HEK293 (cell line): ENCODE measurements around the gene IGSF21.

ENCODE experiments used
- CTCF ChIA-PET: fragments of 350-600 bp; formaldehyde crosslinking; extraction: SDS; loops from one replicate; lab custom pipeline; 2021; ENCODE audit warnings: antibody characterized with exemption; lab: Yijun Ruan, JAX
- POLR2A ChIA-PET: fragments of 300-600 bp; formaldehyde crosslinking; extraction: SDS; loops from one replicate; lab custom pipeline; 2020; ENCODE audit warnings: antibody characterized with exemption, inconsistent platforms; lab: Yijun Ruan, JAX
- H3K27ac ChIP-seq: fragments of 200-500 bp; sonication (Bioruptor generic); 2 replicates; pipeline ENCODE4 v1.5.1; 2014; ENCODE audit warnings: low read depth, low read length, control low read depth, inconsistent platforms; ENCODE audit errors: extremely low read depth
- H3K36me3 ChIP-seq, 2 experiments: fragments of 200-500 bp in 1 of 2; sonication (Bioruptor generic) in 1 of 2; 1 replicate in 1 of 2; 2 replicates in 1 of 2; pipeline ENCODE4 v1.5.1; 2014 to 2017; ENCODE audit warnings: inconsistent platforms in 2 of 2, low read length in 2 of 2; ENCODE audit not compliant: control insufficient read depth in 2 of 2, insufficient read depth in 1 of 2
- H3K4me1 ChIP-seq: fragments of 200-500 bp; sonication (Bioruptor generic); 2 replicates; pipeline ENCODE4 v1.5.1; 2014; ENCODE audit warnings: mild to moderate bottlenecking, low read length, inconsistent platforms; ENCODE audit not compliant: control insufficient read depth, insufficient read depth
- H3K4me3 ChIP-seq: 2 replicates; pipeline ENCODE4 v1.5.1; 2011; ENCODE audit warnings: low read depth, mild to moderate bottlenecking, control low read depth, low read length, moderate library complexity
- H3K9me3 ChIP-seq: fragments of 200-500 bp; sonication (Bioruptor generic); 2 replicates; pipeline ENCODE4 v1.5.1; 2014; ENCODE audit warnings: low read depth, low read length, inconsistent platforms; ENCODE audit not compliant: control insufficient read depth, insufficient read depth
- EGR2 ChIP-seq: fragments of 450-650 bp; formaldehyde crosslinking; IDR thresholded peaks from 2 replicates; pipeline ENCODE4 v1.5.1; 2016; ENCODE audit warnings: low read depth, missing biosample characterization, missing genetic modification characterization
- GFI1B ChIP-seq: fragments of 450-650 bp; formaldehyde crosslinking; IDR thresholded peaks from 2 replicates; pipeline ENCODE4 v1.5.1; 2016; ENCODE audit warnings: missing biosample characterization, missing genetic modification characterization
- GLI2 ChIP-seq: fragments of 450-650 bp; formaldehyde crosslinking; IDR thresholded peaks from 2 replicates; pipeline ENCODE4; 2017; ENCODE audit warnings: missing biosample characterization, missing genetic modification characterization, low read depth, borderline replicate concordance
- PBX3 ChIP-seq: sonication (generic); formaldehyde crosslinking; IDR thresholded peaks from 2 replicates; pipeline ENCODE4 v1.8.1; 2022; ENCODE audit warnings: mild to moderate bottlenecking, moderate library complexity, missing genetic modification reagents
- SCRT1 ChIP-seq: fragments of 450-650 bp; formaldehyde crosslinking; IDR thresholded peaks from 2 replicates; pipeline ENCODE4 v1.5.1; 2016; ENCODE audit warnings: missing biosample characterization, missing genetic modification characterization, borderline replicate concordance
- WT1 ChIP-seq: fragments of 450-650 bp; formaldehyde crosslinking; IDR thresholded peaks from 2 replicates; pipeline ENCODE4 v1.5.1; 2016; ENCODE audit warnings: missing biosample characterization, missing genetic modification characterization
- ZFHX2 ChIP-seq: fragments of 450-650 bp; formaldehyde crosslinking; conservative IDR thresholded peaks from 2 replicates; pipeline ENCODE4 v1.5.1; 2016; ENCODE audit warnings: missing biosample characterization, missing genetic modification characterization
- ZNF132 ChIP-seq: fragments of 450-650 bp; formaldehyde crosslinking; IDR thresholded peaks from 2 replicates; pipeline ENCODE4 v1.5.1; 2017; ENCODE audit warnings: missing biosample characterization, missing genetic modification characterization, borderline replicate concordance
- ZNF248 ChIP-seq: fragments of 450-650 bp; formaldehyde crosslinking; IDR thresholded peaks from 2 replicates; pipeline ENCODE4 v1.5.1; 2017; ENCODE audit warnings: missing biosample characterization, missing genetic modification characterization
- ZNF416 ChIP-seq: fragments of 450-650 bp; formaldehyde crosslinking; IDR thresholded peaks from 2 replicates; pipeline ENCODE4 v1.5.1; 2016; ENCODE audit warnings: missing biosample characterization, missing genetic modification characterization
- ZNF433 ChIP-seq: fragments of 450-650 bp; formaldehyde crosslinking; IDR thresholded peaks from 2 replicates; pipeline ENCODE4 v1.5.1; 2016; ENCODE audit warnings: missing biosample characterization, missing genetic modification characterization, low read depth
- ZNF501 ChIP-seq: fragments of 450-650 bp; formaldehyde crosslinking; IDR thresholded peaks from 2 replicates; pipeline ENCODE4 v1.5.1; 2016; ENCODE audit warnings: missing biosample characterization, missing genetic modification characterization
- ZNF544 ChIP-seq: fragments of 450-650 bp; formaldehyde crosslinking; IDR thresholded peaks from 2 replicates; pipeline ENCODE4 v1.5.0; 2017; ENCODE audit warnings: missing biosample characterization, missing genetic modification characterization
- ZNF560 ChIP-seq: fragments of 450-650 bp; formaldehyde crosslinking; IDR thresholded peaks from 2 replicates; pipeline ENCODE4 v1.5.1; 2017; ENCODE audit warnings: missing biosample characterization, missing genetic modification characterization, borderline replicate concordance
- ZNF623 ChIP-seq: fragments of 450-650 bp; formaldehyde crosslinking; IDR thresholded peaks from 2 replicates; pipeline ENCODE4 v1.5.1; 2016; ENCODE audit warnings: missing biosample characterization, missing genetic modification characterization
- ZNF639 ChIP-seq: fragments of 450-650 bp; formaldehyde crosslinking; IDR thresholded peaks from 2 replicates; pipeline ENCODE4 v1.5.1; 2016; ENCODE audit warnings: missing biosample characterization, missing genetic modification characterization
- ZNF660 ChIP-seq: fragments of 450-650 bp; IDR thresholded peaks from 2 replicates; pipeline ENCODE4 v1.5.1; 2018; ENCODE audit warnings: missing biosample characterization, mild to moderate bottlenecking, missing genetic modification characterization
- ZNF843 ChIP-seq: fragments of 450-650 bp; formaldehyde crosslinking; IDR thresholded peaks from 2 replicates; pipeline ENCODE4 v1.5.1; 2016; ENCODE audit warnings: missing biosample characterization, missing genetic modification characterization
- ZSCAN4 ChIP-seq: fragments of 450-650 bp; formaldehyde crosslinking; IDR thresholded peaks from 2 replicates; pipeline ENCODE4 v1.5.1; 2017; ENCODE audit warnings: missing biosample characterization, missing genetic modification characterization
- TF ChIP-seq, protein P1 (sequence below): fragments of 450-650 bp; formaldehyde crosslinking; IDR thresholded peaks from 2 replicates; pipeline ENCODE4 v1.5.1; 2016; ENCODE audit warnings: missing biosample characterization, missing genetic modification characterization

The IGSF21 gene

DNA sequence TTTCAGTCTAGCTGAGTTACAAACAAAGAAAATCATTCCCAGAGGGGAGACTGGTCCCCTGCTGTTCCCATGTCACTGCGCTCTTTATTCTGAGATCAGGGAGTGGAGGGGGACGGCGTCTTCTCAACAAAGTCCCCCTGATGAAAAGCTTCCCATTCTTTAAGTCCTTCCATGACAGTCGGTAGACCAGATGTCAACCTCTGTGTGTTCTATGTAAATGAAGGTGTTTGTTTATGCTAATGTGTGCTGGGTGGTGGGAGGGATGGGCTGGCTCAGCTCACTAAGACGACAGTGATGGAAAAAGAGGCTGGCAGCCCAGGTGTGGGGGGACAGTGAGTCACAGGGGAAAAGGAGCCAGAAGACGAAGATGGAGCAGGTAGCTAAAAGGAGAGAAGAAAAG lies 225.0 kb downstream of the IGSF21 start (continued):
- TF ChIP-seq, protein P1, sequence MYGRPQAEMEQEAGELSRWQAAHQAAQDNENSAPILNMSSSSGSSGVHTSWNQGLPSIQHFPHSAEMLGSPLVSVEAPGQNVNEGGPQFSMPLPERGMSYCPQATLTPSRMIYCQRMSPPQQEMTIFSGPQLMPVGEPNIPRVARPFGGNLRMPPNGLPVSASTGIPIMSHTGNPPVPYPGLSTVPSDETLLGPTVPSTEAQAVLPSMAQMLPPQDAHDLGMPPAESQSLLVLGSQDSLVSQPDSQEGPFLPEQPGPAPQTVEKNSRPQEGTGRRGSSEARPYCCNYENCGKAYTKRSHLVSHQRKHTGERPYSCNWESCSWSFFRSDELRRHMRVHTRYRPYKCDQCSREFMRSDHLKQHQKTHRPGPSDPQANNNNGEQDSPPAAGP, result no peak
- TF ChIP-seq ZNF544 (no peak), ZSCAN4 (tag by site-specific recombination) (no peak), WT1 (tag by site-specific recombination) (no peak), ZNF248 (no peak), ZNF660 (tag by site-specific recombination) (no peak)
- TF ChIP-seq, all 188 proteins: peak for 0

DNA sequence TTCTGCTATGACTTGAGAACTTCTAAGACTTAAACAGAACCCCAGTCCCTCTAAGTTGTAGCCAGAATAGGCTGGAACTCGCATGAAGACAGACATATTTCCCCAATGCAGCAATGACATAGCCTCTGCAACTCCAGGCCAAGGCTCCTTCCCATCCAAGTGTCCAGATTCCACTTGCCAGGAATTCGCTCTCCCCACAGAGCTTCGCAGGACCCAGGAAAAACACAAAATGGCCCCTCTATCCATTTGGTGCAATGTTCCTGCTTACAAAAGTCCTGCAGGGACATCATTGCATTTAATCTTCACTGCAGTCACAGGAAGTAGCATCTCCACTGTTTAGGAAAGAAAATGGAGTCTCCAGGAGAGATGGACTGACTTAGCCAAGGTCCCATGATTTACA lies 225.6 kb downstream of the IGSF21 start:
- H3K27ac ChIP-seq, result no peak overlapping the region
- TF ChIP-seq GFI1B, result no peak
- TF ChIP-seq ZNF132 (tag by site-specific recombination), result no peak
- no peak for TF ChIP-seq ZNF843 (tag by site-specific recombination)
- no peak for TF ChIP-seq ZNF560
- no peak for TF ChIP-seq ZNF623 (tag by site-specific recombination)
- TF ChIP-seq GLI2 (tag by site-specific recombination), result no peak
- TF ChIP-seq ZNF501 (tag by site-specific recombination), result no peak
- no peak for TF ChIP-seq ZNF416 (tag by site-specific recombination)
- no peak for TF ChIP-seq ZNF639
- TF ChIP-seq PBX3 (CRISPR knock-in tag), result no peak
- TF ChIP-seq ZNF433 (tag by site-specific recombination), result no peak
- no peak for TF ChIP-seq SCRT1 (tag by site-specific recombination)
- no peaks in the 10 kb centered on the region for H3K36me3 ChIP-seq
- no peak overlapping the region for H3K4me3 ChIP-seq
- H3K9me3 ChIP-seq, result no peaks in the 10 kb centered on the region
- ChIA-PET CTCF (interaction anchor here (0.9 to 1.4 kb wide), 2 partner anchors 11 kb away, joined by 3 to 5 read pairs; no protein-coding TSS in a partner anchor), POLR2A (no interaction called here)
- H3K4me1 ChIP-seq, result no peaks in the 10 kb centered on the region

DNA sequence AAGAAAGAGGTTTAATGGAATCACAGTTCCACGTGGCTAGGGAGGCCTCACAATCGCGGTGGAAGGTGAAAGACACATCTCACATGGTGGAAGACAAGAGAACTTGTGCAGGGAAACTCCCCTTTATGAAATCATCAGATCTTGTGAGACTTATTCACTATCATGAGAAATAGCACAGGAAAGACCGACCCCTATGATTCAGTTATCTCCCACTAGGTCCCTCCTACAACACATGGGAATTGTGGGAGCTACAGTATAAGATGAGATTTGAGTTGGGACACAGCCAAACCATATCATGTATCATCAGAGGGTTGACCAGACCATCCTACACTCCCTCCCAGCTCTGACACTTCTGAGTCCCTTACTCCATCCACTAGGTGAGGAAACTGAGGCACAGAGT lies 229.2 kb downstream of the IGSF21 start:
- TF ChIP-seq EGR2 (peak; percentile 49; the same call in 1 of the 2 replicates), ZNF623 (tag by site-specific recombination) (no peak), ZFHX2 (tag by site-specific recombination) (peak; percentile 44)
- H3K9me3 ChIP-seq, result no peaks in the 10 kb centered on the region
- H3K4me3 ChIP-seq, result no peak overlapping the region
- POLR2A ChIA-PET, result no interaction called here
- CTCF ChIA-PET, result interaction anchor here (0.5 to 1.1 kb wide), 4 partner anchors 36 to 889 kb away, joined by 3 to 6 read pairs (median 3); no protein-coding TSS in a partner anchor
- no peak overlapping the region for H3K27ac ChIP-seq
- H3K4me1 ChIP-seq, result no peaks in the 10 kb centered on the region
- H3K36me3 ChIP-seq, result no peaks in the 10 kb centered on the region
